ENCODE measurements around the gene ARAP3.

GRCh38 chr5:141716468-141716867 lies 34.4 kb upstream of the ARAP3 start:
- TF ChIP-seq, protein P1, sequence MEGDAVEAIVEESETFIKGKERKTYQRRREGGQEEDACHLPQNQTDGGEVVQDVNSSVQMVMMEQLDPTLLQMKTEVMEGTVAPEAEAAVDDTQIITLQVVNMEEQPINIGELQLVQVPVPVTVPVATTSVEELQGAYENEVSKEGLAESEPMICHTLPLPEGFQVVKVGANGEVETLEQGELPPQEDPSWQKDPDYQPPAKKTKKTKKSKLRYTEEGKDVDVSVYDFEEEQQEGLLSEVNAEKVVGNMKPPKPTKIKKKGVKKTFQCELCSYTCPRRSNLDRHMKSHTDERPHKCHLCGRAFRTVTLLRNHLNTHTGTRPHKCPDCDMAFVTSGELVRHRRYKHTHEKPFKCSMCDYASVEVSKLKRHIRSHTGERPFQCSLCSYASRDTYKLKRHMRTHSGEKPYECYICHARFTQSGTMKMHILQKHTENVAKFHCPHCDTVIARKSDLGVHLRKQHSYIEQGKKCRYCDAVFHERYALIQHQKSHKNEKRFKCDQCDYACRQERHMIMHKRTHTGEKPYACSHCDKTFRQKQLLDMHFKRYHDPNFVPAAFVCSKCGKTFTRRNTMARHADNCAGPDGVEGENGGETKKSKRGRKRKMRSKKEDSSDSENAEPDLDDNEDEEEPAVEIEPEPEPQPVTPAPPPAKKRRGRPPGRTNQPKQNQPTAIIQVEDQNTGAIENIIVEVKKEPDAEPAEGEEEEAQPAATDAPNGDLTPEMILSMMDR (IDR thresholded peaks at IDR 0.05 in 2 of 3, conservative IDR thresholded peaks at IDR 0.05 in 1 of 3; ENCODE audit: borderline replicate concordance in 1 of 3, insufficient read depth in 1 of 3, low read depth in 2 of 3, low read length in 2 of 3), result no peak
- TF ChIP-seq POLR2A (IDR thresholded peaks at IDR 0.05; ENCODE audit: borderline replicate concordance, extremely low read depth, insufficient read depth, insufficient read length), result no peak
- TF ChIP-seq, protein P2, sequence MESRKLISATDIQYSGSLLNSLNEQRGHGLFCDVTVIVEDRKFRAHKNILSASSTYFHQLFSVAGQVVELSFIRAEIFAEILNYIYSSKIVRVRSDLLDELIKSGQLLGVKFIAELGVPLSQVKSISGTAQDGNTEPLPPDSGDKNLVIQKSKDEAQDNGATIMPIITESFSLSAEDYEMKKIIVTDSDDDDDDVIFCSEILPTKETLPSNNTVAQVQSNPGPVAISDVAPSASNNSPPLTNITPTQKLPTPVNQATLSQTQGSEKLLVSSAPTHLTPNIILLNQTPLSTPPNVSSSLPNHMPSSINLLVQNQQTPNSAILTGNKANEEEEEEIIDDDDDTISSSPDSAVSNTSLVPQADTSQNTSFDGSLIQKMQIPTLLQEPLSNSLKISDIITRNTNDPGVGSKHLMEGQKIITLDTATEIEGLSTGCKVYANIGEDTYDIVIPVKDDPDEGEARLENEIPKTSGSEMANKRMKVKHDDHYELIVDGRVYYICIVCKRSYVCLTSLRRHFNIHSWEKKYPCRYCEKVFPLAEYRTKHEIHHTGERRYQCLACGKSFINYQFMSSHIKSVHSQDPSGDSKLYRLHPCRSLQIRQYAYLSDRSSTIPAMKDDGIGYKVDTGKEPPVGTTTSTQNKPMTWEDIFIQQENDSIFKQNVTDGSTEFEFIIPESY (IDR thresholded peaks at IDR 0.05; ENCODE audit: extremely low read depth, insufficient replicate concordance, low read length), result no peak
- no peak for TF ChIP-seq EZH2phosphoT487 (IDR thresholded peaks at IDR 0.05; ENCODE audit: borderline replicate concordance)
- TF ChIP-seq SP1 (IDR thresholded peaks at IDR 0.05; ENCODE audit: low read depth), result 0 out of 2 replicates have a peak, but pooled peaks have one; percentile 6
- TF ChIP-seq SIN3A (IDR thresholded peaks at IDR 0.05; ENCODE audit: low read depth), result no peak
- TF ChIP-seq CEBPB (IDR thresholded peaks at IDR 0.05; ENCODE audit: low read depth), result no peak
- no peak for TF ChIP-seq POLR2AphosphoS5 (IDR thresholded peaks at IDR 0.05; ENCODE audit: low read depth, low read length)
- TF ChIP-seq SRF (IDR thresholded peaks at IDR 0.05; ENCODE audit: low read depth), result no peak
- TF ChIP-seq, protein P3, sequence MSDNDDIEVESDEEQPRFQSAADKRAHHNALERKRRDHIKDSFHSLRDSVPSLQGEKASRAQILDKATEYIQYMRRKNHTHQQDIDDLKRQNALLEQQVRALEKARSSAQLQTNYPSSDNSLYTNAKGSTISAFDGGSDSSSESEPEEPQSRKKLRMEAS (IDR thresholded peaks at IDR 0.05), result peak; percentile 22; the same call in 1 of the 2 replicates
